ENCODE results near the gene RET. TPM values are rescaled to one million over a fixed set of nuclear protein-coding genes. Genes with fewer than 3 reads are reported as not detected.
A peak's percentile ranks its signal among the peaks of the same experiment; 100 is the strongest.

Gene RET
- total and polyA plus RNA-seq, 2 of the 13 experiments (the other 11 are each of a cell fraction or from before 2014, with no cell fraction given), result 0.02 TPM; not detected in 1

- TF ChIP-seq PHF20 (CRISPR knock-in tag; IDR thresholded peaks at IDR 0.05) (peak; percentile 62), DZIP1 (CRISPR knock-in tag; IDR thresholded peaks at IDR 0.05) (peak; percentile 52; the same call in 1 of the 2 replicates), MEIS1 (CRISPR knock-in tag; IDR thresholded peaks at IDR 0.05; ENCODE audit: borderline replicate concordance) (peak; percentile 50; the same call in 1 of the 2 replicates), PHF8 (CRISPR knock-in tag; IDR thresholded peaks at IDR 0.05) (peak; percentile 80), ZNF891 (CRISPR knock-in tag; IDR thresholded peaks at IDR 0.05) (0 out of 2 replicates have a peak, but pooled peaks have one; percentile 26), ZSCAN31 (CRISPR knock-in tag; IDR thresholded peaks at IDR 0.05; ENCODE audit: low read depth) (0 out of 2 replicates have a peak, but pooled peaks have one; percentile 57), ETV6 (CRISPR knock-in tag; conservative IDR thresholded peaks at IDR 0.05) (no peak), TFAP4 (IDR thresholded peaks at IDR 0.05; ENCODE audit: borderline replicate concordance, low read depth) (peak; percentile 54; the same call in 1 of the 2 replicates), SATB2 (CRISPR knock-in tag; IDR thresholded peaks at IDR 0.05) (no peak), ZNF503 (CRISPR knock-in tag; IDR thresholded peaks at IDR 0.05) (0 out of 2 replicates have a peak, but pooled peaks have one; percentile 18), ZBTB44 (CRISPR knock-in tag; IDR thresholded peaks at IDR 0.05) (no peak), ZNF354B (CRISPR knock-in tag; IDR thresholded peaks at IDR 0.05) (no peak), ZNF343 (CRISPR knock-in tag; IDR thresholded peaks at IDR 0.05) (peak; percentile 63), STAT6 (CRISPR knock-in tag; IDR thresholded peaks at IDR 0.05; ENCODE audit: borderline replicate concordance) (no peak), ZNF234 (CRISPR knock-in tag; conservative IDR thresholded peaks at IDR 0.05) (0 out of 2 replicates have a peak, but pooled peaks have one; percentile 52), ZNF790 (CRISPR knock-in tag; IDR thresholded peaks at IDR 0.05; ENCODE audit: borderline replicate concordance) (no peak), CERS6 (CRISPR knock-in tag; IDR thresholded peaks at IDR 0.05) (0 out of 2 replicates have a peak, but pooled peaks have one; percentile 77)
Measured at GRCh38 chr10:43138021-43138756, 61.3 kb downstream of the RET start, which contains the start of gene CSGALNACT2 (continued).

All from HepG2 (cell line).